ENCODE results near the gene SH3RF3. TPM values are rescaled to one million over a fixed set of nuclear protein-coding genes. Genes with fewer than 3 reads are reported as not detected.
"Not testable (repeated sequence)": the region's sequence is repeated elsewhere in the genome, so short reads cannot be mapped to it uniquely, and the experiment has no call there.

SH3RF3 gene
- total RNA-seq, 2 donors from 2014 or later, result 8.0 to 8.8 TPM

GRCh38 chr2:109218792-109219126 is 89.8 kb downstream of the SH3RF3 start:
- H3K27me3 ChIP-seq, result no peaks in the 10 kb centered on the region
- TF ChIP-seq, protein P1, sequence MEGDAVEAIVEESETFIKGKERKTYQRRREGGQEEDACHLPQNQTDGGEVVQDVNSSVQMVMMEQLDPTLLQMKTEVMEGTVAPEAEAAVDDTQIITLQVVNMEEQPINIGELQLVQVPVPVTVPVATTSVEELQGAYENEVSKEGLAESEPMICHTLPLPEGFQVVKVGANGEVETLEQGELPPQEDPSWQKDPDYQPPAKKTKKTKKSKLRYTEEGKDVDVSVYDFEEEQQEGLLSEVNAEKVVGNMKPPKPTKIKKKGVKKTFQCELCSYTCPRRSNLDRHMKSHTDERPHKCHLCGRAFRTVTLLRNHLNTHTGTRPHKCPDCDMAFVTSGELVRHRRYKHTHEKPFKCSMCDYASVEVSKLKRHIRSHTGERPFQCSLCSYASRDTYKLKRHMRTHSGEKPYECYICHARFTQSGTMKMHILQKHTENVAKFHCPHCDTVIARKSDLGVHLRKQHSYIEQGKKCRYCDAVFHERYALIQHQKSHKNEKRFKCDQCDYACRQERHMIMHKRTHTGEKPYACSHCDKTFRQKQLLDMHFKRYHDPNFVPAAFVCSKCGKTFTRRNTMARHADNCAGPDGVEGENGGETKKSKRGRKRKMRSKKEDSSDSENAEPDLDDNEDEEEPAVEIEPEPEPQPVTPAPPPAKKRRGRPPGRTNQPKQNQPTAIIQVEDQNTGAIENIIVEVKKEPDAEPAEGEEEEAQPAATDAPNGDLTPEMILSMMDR (IDR thresholded peaks at IDR 0.05), result no peak
- H3K9me3 ChIP-seq, result no peaks in the 10 kb centered on the region
- H3K27ac ChIP-seq, result peak overlapping the region; percentile 30 to 35
- H3K4me1 ChIP-seq, result peaks cover 0 to 44% of the 10 kb centered on the region in 2 donors
- H3K36me3 ChIP-seq, result no peaks in the 10 kb centered on the region
- no peak for DNase-seq (ENCODE audit: low spot score)
- no peak overlapping the region for H3K4me3 ChIP-seq

DNA sequence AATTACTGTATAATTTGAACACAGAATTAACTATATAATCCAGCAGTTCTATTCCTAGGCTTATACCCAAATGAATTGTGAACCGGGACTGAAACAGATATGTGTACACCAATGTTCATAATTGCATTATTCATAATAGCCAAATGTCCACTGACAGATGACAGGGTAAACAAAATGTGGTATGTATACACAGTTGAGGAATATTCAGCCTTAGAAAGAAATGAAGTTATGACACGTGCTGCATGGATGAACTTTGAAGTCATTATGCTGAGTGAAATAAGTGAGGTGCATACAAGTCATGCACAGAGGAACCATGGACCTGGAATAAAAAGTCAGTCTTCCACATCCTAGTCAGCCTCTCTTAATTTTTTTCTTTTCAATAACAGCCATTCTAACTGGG is 91.9 kb downstream of the SH3RF3 start:
- H3K4me3 ChIP-seq, result no peak overlapping the region
- TF ChIP-seq, protein P1 (IDR thresholded peaks at IDR 0.05), result no peak
- H3K9me3 ChIP-seq, result no peaks in the 10 kb centered on the region
- H3K36me3 ChIP-seq, result no peaks in the 10 kb centered on the region
- H3K4me1 ChIP-seq, result peaks cover 0 to 30% of the 10 kb centered on the region in 2 donors
- no peak for DNase-seq (ENCODE audit: low spot score)
- no peaks in the 10 kb centered on the region for H3K27me3 ChIP-seq
- H3K27ac ChIP-seq, result no peak overlapping the region

DNA sequence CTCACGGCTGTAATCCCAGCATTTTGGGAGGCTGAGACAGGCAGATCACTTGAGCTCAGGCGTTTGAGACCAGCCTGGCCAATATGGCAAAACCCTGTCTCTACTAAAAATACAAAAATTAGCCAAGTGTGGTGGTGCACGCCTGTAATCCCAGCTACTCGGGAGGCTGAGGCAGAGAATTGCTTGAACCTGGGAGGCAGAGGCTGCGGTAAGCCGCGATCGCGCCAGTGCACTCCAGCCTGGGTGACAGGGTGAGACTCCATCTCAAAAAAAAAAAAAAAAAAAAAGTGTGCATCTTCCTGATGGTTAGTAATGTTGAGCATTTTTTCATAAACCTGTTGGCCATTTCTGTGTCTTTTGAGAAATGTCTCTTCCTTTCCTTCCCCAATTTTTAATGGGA is 92.3 kb downstream of the SH3RF3 start:
- H3K27ac ChIP-seq, H3K36me3 ChIP-seq, H3K27me3 ChIP-seq, H3K9me3 ChIP-seq, H3K4me3 ChIP-seq: not testable (repeated sequence)
- DNase-seq (ENCODE audit: low spot score), result peak; percentile 7
- peaks cover 0 to 30% of the 10 kb centered on the region in 2 donors for H3K4me1 ChIP-seq

DNA sequence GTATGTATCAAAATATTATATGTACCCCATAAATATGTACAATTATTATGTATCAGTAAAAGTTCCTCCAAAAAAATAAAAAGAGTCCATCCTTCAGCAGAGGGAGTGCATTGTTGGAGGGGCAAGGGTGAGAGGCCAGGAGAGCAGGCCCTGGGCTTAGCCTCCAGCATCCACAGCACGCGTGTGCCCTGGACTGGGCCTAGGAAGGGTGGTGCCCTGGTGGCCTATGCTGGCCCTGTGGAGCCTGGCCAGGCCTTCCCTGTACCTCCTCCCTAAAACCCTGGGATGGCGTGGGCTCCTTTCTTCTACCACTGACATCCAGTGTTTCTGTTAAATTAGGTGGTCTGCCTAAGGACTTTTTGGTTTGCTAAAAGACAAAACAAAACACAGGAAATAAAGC is 93.4 kb downstream of the SH3RF3 start:
- H3K27ac ChIP-seq, result no peak overlapping the region
- no peaks in the 10 kb centered on the region for H3K36me3 ChIP-seq
- peaks cover 0 to 24% of the 10 kb centered on the region in 2 donors for H3K4me1 ChIP-seq
- no peaks in the 10 kb centered on the region for H3K27me3 ChIP-seq
- H3K9me3 ChIP-seq, result no peaks in the 10 kb centered on the region
- no peak for DNase-seq (ENCODE audit: low spot score)
- H3K4me3 ChIP-seq, result no peak overlapping the region
- TF ChIP-seq, protein P1 (IDR thresholded peaks at IDR 0.05), result no peak

DNA sequence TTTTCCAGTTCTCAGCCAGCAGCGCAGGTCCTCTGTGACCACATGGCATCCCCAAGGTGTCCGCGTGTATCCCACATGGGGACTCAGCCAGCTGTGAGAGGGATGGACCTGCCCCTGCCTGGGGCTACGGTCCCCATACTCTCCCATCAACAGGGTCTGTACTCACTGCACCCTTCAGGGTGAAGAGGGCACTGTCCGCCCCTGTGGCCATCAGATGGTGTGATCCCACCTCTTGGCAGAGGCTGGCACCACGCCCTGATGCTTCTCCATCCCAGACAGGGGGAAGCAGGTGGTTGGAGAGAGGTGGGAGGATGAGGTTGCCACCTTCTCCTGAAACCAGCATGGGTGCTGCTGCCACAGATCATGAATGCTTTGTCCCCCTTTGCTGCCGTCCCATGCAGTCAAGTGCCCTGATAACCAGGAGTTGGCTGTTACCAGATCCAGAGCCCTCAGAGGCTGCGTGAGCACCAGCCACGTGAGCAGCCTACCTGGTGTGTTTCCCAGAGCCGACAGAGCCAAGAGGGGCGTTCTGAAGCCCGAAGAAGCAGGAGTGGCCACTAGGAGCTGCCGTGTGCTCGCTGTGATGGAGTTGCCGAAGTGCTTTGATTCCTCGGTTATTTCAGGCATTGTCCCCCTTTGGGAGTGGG is 93.9 kb downstream of the SH3RF3 start:
- H3K4me1 ChIP-seq, result peaks cover 0 to 19% of the 10 kb centered on the region in 2 donors
- H3K36me3 ChIP-seq, result no peaks in the 10 kb centered on the region
- no peaks in the 10 kb centered on the region for H3K27me3 ChIP-seq
- H3K27ac ChIP-seq, result no peak overlapping the region
- no peaks in the 10 kb centered on the region for H3K9me3 ChIP-seq
- TF ChIP-seq, protein P1 (IDR thresholded peaks at IDR 0.05), result peak in 1 of 2 donors; percentile 13
- H3K4me3 ChIP-seq, result no peak overlapping the region
- DNase-seq (ENCODE audit: low spot score), result peak; percentile 34

- peak; percentile 43 for DNase-seq (ENCODE audit: low spot score)
- Histone ChIP-seq H3K4me1 (peaks cover 0 to 13% of the 10 kb centered on the region in 2 donors), H3K27ac (no peak overlapping the region), H3K27me3 (no peaks in the 10 kb centered on the region), H3K9me3 (no peaks in the 10 kb centered on the region), H3K4me3 (no peak overlapping the region), H3K36me3 (no peaks in the 10 kb centered on the region)
- TF ChIP-seq, protein P1 (IDR thresholded peaks at IDR 0.05), result no peak
Measured at GRCh38 chr2:109223490-109223889, 94.5 kb downstream of the SH3RF3 start.

DNA sequence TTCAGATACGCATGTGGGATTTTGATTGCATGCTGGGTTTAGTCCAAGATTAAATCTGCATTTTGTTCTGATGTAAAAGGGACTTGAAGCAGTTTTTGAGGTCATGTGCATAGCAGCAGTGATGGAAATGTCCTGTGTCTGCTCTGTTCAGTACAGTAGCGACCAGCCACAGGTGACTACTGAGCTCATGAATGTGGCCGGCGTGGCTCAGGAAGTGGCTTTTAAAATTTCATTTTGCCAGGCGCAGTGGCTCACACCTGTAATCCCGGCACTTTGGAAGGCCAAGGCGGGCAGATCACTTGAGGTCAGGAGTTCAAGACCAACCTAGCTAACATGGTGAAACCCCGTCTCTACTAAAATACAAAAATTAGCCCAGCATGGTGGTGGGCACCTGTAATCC is 95.3 kb downstream of the SH3RF3 start:
- not testable (repeated sequence) for H3K27ac ChIP-seq, H3K4me1 ChIP-seq, H3K36me3 ChIP-seq, H3K4me3 ChIP-seq, H3K9me3 ChIP-seq, H3K27me3 ChIP-seq
- peak; percentile 38 for DNase-seq (ENCODE audit: low spot score)
